NAMALWA (cell line): ENCODE results near the gene GOLT1A.
"Not testable (repeated sequence)": the region's sequence is repeated elsewhere in the genome, so short reads cannot be mapped to it uniquely, and the experiment has no call there.

Experiments
- DNase-seq: peaks from one replicate; pipeline ENCODE4 v3.0.0-alpha.2; 2015; ENCODE audit warnings: low spot score

The GOLT1A gene

DNA sequence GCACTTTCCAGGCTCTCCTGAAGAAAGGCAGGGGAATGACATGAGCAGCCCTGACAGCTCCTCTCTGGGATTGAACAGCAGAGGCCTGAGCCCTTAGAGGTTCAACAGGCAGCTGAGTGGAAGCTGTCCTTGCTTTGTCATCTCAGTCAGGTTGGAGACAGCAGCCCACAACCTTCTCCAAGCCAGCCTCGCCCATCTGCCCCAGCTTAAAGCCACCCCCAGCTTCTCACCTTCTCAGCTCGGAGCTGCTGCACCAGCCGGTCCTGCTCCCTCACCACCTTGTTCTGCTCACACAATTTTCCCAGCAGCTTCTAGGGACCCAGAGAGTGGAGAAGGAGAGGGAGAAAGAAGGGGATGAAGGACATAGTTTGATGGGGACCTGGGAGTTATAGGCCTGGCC, 35.2 kb upstream of the GOLT1A start:
- no peak for DNase-seq

DNA sequence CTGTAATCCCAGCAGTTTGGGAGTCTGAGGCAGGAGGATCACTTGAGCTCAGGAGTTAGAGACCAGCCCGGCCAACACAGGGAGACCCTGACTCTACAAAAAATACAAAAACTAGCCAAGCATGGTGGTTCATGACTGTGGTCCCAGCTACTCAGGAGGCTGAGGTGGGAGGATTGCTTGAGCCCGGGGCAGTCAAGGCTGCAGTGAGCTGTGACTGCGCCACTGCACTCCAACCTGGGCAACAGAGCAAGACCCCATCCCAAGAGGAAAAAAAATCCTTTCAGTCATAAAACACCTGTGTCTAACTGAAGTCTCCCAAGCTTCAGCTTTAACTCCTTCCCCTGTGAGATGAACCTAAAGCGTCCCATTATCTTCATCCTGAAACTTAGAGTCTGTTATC, 33.1 kb upstream of the GOLT1A start:
- no peak for DNase-seq

DNA sequence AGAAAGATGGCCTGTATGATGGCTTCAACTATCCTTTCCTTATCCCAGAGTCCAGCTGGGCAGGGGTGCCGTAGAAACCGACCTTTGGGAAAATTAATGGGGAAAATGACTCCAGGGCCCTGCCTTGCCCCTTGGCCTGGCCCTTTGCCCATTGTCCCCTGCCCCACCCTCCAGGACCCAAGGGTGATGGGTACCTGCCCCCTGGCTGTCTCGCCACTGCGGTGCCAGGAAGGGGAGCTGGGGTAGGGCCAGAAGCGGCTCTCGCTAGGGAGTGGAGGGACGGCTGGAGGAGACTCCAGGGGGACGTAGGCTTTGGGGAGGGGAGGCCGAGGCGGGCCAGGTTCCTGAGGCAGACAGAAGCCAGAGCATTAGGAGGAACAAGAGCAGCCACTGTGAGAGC, 29.1 kb upstream of the GOLT1A start:
- no peak for DNase-seq

DNA sequence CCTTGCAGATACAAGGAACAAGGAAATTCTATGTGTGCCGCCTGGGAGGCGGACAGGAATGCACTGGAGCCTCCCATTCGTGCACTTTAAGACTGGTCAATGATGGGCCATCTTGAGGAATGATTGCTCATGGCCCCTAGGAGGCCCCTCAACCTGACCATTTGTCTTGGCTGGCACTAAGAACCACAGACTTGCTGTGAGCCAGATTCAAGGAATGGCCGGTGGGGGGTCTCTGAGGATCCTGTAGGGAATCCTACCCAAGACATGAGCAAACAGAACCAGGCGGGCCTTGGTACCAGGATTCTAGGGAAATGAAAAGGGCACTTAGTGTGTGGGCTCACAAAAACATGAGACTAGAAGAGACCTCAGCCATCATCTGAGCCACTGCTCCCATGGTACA, 28.1 kb upstream of the GOLT1A start:
- DNase-seq = no peak

DNA sequence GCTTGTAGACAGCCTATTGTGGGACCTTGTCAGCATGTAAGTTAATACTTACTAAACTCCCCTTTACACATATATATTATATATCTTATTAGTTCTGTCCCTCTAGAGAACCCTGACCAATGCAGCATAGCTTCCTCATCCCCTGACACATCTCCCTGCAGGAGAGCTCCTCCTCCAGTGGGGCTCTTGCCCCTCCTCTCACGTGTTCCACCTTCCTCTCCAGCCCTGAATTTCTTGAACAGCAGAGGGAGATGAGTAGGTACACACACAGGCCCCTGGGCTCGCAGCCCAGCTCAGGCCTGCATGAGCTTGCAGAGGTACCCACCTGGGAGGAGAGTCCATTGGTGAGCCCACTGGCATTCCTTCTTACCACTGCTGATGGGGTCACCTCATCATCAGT, 27.3 kb upstream of the GOLT1A start:
- DNase-seq = peak; percentile 27

DNA sequence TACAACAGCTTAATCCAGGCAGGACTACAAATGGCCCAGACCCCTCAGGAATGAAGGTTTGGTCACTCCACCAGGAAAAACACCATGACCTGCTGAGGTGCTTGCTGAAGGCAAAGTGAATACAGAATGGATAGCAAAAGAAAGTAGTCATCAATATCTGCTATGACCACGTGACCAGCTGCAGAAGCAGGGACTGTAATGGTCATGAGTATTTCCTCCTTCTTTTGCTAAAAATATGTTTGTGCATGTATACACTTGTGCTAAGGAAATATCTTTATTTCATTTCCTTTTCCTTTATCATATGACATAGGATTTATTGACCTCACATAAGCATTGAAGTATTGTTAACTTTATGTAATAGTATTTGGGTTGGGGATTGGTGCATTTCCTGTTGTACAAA, 26.4 kb upstream of the GOLT1A start:
- DNase-seq = no peak

DNA sequence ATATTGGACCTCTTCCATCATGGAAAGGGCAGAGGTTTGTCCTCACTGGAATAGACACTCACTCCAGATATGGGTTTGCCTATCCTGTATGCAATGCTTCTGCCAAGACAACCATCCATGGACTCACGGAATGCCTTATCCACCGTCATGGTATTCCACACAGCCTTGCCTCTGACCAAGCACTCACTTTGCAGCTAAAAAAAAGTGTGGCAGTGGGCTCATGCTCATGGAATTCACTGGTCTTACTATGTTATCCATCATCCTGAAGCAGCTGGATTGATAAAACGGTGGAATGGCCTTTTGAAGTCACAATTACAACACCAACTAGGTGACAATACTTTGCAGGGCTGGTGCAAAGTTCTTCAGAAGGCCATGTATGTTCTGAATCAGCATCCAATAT, 25.6 kb upstream of the GOLT1A start:
- not testable (repeated sequence) for DNase-seq

DNA sequence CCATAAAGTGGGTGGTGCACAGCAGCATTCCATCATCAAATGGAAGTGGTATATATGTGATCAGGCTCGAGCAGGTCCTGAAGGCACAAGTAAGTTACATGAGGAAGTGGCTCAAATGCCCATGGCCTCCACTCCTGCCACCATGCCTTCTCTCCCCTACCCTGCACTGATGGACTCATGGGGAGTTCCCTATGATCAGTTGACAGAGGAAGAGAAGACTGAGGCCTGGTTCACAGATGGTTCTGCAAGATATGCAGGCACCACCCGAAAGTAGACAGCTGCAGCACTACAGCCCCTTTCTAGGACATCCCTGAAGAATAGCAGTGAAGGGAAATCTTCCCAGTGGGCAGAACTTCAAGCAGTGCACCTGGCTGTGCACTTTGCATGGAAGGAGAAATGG, 24.7 kb upstream of the GOLT1A start:
- DNase-seq = not testable (repeated sequence)

DNA sequence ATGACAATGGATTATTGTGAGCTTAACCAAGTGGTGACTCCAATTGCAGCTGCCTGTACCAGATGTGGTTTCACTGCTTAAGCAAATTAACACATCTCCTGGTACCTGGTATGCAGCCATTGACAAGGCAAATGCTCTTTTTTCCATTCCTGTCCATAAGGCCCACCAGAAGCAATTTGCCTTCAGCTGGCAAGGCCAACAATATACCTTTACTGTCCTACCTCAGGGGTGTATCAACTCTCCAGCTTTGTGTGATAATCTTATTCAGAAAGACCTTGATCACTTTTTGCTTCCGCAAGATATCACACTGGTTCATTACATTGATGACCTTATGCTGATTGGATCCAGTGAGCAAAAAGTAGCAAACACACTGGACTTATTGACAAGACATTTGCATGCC, 23.7 kb upstream of the GOLT1A start:
- DNase-seq = not testable (repeated sequence)

DNA sequence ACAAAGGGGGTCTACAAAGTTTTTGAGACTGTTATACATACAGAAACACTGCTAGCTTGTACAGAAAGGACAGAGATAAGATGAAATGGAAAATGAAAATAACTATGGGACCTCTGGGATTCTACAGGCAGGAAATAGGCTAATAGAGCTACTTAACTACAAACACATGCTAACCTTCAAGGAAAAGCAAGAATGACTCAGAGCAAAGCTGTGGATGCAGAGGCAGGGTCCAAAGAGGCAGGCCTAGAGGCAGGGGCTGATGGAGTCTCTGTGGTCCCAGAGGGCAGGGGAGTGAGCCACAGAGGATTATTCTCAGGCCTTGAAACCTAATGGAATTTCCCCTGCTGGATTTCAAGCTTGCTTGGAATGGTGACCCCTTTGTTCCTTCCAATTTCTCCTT, 18.7 kb upstream of the GOLT1A start:
- DNase-seq = no peak

DNA sequence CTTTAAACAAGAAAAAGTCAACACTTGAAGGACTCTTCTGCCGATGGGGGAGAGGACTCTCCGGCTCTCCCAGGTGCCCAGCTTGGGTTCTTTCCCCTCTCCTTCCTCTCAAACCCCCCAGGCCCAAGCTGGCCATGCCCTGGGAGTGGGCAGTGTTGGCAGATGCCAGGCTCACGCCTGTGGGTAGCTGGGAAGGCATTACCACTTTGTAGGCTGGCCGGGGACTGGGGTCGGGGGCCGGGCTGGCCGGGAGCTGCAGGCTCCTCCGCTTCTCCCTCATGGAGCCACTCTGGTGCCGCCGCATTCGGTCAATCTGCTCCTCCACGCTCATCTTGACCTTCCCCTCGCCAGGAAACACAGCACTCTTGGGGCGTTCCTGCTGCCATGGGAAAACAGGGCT, 16.4 kb upstream of the GOLT1A start:
- no peak for DNase-seq

DNA sequence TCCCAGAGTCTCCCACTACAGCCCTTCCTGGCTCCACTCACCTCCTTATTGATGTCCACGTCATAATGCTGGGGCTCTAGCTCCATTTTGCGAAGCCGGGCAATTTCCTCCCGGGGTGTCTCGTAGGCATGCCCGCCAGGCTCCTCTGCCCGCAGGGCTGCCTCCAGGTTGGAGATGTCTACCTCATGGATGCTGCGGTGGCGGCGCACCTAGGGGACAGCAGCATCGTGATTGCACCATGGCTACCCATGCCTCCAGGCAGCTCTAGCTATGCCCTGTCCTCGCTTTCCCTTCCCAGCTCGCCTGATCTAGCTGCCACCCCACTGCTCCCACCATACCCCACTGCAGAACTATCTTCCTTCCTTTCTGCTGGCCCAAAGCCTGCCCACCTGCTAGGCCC, 15.1 kb upstream of the GOLT1A start:
- DNase-seq = no peak

DNA sequence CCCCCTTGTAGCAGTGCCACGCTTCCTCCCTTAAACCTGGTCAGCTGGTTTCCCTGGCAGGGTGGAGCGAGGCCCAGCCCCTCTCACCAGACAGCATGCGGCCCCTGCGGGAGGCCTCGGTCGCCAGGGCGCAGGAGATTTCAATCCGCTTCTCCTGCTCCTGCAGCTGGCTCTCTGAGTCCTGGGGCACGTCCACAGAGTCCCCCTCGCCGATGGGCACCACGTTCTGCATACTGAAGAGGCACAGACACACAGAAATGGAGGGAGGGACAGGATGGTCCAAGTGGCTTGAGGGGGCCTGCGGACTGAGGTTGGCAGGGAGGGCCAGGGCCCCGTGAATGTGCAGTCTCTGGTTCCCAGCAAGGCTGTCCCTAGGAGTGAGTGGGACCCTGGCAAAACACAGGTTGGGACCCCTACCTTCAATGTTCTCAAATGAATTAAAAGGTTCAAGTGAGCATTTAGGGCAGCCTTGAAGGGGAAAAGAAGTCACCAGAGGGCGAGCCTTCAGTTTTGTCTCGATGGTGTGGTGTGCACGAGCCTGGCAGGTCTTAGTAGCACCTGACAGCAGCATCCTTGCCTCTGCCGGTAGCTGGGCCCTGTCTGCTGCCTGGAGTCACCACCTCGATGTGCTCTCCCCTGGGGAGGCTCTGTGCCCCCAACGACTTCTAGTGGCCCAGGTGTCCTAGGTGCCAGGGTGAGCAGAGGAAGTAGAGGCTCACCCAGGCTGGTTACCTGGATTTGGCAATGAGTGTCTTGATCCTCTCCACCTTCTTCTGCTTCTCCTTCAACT, 14.4 kb upstream of the GOLT1A start:
- DNase-seq = no peak

DNA sequence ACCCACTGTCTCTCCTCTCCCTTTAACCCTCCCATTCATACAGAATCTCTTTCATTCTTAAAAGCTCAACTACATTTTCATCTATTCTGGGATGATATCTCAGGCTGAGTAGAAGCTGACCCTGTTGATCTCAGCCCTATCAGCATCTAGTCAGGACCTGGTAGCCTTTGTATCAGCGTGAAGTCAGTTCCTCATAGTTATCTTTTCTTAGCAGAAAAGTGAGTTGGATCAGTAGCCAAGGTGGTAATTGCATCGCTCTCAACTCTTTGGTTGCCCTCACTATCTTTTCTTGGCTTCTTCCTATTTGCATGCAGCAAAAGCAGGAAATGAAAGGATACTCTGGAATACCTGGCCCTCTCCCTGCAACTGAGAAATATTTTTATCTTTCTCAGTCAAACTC, 13.6 kb upstream of the GOLT1A start:
- DNase-seq = no peak

DNA sequence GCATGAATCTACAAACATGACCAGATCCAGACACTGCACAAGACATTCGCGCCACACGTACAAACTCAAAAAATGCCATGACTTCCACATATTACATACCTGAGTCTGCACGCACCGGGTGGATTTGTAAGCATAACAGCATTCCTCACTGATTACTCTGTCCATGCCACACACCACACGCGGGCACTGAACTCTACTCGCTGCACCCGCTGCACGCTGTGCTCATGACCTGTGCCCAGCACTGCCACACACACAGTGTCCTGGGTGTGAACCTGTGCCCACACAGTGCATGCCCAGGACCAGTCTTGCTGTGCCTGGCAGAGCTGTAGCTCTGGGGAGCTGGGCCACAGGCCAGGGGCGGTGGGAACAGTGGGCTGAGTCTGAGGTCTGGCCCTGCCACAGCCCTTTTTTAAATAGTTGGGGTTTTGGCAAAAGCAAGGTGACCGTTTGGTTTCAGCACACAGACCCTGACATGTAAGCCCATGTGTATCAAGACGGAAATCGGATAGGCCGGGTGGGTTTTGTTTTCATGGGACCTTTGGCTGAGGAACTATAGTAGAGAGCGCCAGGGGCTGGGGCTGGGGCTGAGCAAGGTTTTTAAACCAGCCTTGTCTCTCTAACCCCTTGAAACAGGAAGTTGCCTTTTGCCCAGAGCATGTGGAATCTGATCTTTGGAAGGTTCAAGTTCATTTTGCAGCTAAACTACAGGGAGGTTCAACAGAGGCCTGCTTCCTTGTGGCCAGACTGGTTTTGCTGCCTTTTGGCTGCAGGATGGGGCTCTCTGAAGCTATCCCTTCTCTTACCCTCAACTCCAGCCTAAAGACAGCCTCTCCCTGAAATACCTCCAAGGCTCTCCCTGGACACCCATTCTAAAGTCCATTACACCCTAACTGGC, 12.3 kb upstream of the GOLT1A start:
- DNase-seq = no peak

DNA sequence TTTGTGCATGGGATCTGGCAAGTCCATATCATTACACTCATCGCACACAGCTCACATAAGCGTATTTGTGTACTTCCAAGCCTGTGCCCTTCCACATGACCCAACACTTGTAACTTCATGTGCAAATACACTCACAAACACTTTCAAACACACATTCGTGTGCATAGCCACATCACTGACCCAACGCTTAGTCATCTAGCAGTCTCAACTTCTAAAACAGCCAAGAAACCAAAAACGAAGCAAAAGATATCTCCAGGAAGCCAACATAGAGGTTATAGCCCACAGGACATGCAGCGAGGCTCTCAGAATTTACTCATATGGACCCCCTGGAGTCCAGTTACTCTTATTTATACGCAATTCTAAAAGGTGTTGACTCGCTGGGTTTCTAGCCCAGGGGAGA, 10.9 kb upstream of the GOLT1A start:
- no peak for DNase-seq

DNA sequence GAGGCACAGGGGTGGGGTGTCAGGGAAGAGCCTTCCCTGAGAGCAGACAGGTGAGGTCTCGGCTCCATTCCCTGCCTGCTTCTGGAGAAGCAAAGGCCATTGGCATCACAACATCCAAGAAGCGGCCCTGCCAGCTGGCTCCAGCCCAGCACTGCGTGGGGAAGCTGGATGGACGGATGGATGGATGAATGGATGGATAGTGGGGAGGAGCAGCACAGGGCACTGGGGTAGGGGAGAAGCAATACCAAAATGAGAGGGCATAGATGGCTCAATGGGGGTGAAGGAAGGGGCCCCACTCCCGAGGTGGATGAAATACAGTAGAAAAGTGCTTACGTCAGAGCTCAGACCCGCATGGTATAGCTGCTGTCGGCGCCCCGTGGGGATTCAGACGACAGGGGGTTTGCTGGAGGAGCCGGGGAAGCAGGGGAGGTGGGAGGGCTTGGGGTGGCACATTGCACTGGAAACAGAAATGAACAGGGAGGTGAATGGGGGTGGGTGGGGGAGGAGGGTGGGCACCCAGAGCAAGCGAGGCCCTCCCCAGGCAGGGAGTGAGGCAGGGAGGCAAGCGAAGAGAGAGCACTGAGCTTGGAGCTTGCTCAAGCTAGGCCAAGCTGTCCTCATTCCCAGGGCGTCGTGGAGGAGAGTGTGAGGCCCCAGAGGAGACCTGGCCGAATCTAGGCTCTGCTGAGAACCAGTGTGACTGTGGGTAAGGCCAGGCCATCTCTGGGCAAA, 9.5 kb upstream of the GOLT1A start:
- no peak for DNase-seq

DNA sequence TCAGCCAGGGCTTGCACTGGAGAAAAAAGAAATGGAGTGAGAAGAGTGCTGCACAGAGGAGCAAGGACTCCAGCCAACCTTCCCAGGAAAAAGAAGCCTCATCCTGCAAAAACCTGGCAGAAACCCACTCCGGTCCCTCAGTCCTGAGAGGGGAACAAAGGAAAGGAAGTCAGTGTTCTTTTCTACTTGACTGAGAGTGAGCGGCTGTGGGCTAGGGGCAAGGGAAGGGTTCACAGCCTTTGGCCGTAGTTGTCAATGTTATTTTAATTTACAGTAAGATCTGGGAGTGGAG, 8.9 kb upstream of the GOLT1A start:
- DNase-seq = no peak

DNA sequence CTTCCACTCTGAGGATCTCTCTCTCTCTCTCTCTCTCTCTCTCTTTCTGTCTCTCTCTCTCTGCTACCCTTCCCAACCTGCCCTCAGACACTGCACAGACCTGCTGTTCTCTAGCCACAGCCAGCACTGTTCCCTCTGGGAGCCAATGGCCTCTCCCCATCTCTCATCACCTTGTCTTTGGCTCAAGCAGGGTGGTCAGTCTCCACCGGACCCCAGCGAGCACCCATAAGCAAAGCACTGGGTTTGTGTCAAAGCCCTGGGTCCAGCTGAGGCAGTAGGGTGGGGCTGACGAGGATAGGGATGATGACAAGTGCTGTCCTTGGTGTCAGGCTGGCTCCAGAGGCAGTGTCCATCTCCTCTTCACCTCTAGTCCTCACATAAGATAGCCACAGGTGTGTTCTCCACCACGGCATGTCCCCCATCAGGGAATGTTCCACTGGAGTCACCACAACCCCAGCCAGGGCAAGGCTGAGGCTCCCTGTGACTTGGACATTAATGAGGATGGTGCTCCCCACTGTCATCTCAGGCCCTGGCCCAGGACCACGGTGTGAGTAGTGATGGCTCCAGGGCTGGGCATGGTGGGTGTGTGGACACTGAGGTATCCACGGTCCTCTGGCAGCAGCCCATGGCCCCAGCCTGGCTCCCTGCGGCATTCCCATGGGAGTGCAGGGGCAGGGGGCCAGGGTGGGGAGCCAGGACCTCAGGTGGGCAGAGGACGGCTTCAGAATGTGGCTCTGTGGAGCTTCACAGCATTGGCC, 8.4 kb upstream of the GOLT1A start:
- no peak for DNase-seq

DNA sequence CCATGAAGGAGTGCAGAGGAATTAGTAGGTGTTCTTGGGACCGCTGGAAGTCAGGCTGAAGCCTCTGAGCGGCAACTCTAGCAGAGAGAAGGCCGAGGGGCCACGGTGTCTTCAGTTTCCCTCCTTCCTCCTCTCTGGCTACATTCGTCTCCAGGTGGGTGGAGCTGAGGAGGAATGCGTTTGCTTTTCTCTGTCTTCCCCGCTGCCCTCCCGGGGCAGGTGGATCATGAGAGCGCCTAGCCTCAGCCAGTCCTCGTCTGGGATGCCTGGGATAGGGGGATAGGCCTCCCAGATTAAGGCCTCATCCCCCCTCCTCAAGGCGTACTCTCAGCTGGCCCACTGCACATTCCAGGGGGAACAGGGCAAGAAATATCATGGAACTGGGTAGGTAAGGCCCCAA, 7.5 kb upstream of the GOLT1A start:
- DNase-seq = no peak

DNA sequence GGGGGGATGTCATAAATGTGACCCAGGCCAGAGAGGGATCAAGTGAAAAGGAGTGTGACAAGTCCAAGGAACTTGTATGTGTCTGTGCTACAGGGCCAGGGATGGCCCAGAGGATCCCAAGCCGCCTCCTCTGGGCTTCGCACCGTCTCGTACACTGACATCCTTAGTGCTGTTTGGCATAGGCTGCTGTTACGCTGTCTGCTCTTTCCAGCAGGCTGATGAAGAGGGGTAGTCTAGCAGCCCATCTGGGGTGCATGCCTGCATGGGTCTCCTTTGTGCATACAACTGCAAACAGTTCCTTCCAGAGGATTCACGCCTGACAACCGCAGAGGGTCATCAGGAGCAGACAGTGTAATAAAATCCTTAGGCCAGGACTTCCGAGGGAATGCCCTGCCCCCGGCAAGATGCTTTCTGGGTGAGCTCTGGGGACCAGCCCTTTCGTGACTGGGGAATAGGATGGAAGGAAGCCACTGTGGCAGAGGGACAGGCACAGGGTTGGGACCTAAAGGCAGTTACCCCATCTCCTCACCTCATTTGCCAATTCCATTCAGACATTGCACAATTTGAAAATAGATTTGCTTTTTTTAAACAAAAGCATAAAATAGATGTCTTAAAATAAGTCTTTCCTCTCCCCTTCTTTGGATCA, 6.3 kb upstream of the GOLT1A start:
- no peak for DNase-seq

DNA sequence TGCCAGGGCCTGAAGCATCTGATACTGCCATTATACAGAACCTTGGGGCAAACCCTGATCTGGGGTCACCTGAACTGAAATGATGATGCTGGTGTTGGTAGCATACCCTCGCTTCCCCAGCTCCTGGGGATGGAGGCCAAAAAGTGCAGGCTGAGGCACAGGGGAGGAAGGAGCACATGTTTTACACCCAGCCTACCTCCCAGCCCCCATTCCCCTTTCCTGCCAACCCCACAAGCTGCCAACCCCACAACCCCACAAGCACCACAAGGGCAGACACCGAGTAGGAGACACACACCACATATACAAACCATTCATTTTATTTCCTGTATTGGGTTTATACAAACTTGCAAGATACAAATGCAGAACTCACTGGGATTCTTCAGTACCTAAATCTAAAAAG, 4.8 kb upstream of the GOLT1A start:
- no peak for DNase-seq
